DOHH2 (cell line): ENCODE results near the gene XRCC3.

ENCODE experiments used
- H3F3A ChIP-seq: fragments of 200-600 bp; sonication (generic), shearing (Covaris generic); 2 replicates; pipeline ENCODE4 v1.6.0; 2016; ENCODE audit warnings: antibody characterized with exemption, mild to moderate bottlenecking; ENCODE audit not compliant: control insufficient read depth, insufficient read depth
- H3K27ac ChIP-seq: fragments of 200-600 bp; sonication (generic); 2 replicates; pipeline ENCODE4 v1.5.1; 2014; ENCODE audit warnings: low read depth, mild to moderate bottlenecking, low read length, moderate library complexity
- H3K27me3 ChIP-seq: fragments of 200-600 bp; sonication (generic); 2 replicates; pipeline ENCODE4 v1.6.1; 2014; ENCODE audit warnings: mild to moderate bottlenecking, low read length, mixed read lengths; ENCODE audit not compliant: control insufficient read depth
- H3K36me3 ChIP-seq: fragments of 200-600 bp; sonication (generic); 2 replicates; pipeline ENCODE4 v1.6.1; 2014; ENCODE audit warnings: mild to moderate bottlenecking, low read length, moderate library complexity, mixed read lengths; ENCODE audit not compliant: control insufficient read depth
- H3K4me1 ChIP-seq: fragments of 200-600 bp; sonication (generic); 2 replicates; pipeline ENCODE4 v1.6.1; 2014; ENCODE audit warnings: mild to moderate bottlenecking, low read length, mixed read lengths; ENCODE audit not compliant: control insufficient read depth
- H3K4me2 ChIP-seq: fragments of 200-600 bp; sonication (generic); 2 replicates; pipeline ENCODE4 v1.6.0; 2014; ENCODE audit warnings: mild to moderate bottlenecking, low read length, moderate library complexity
- H3K4me3 ChIP-seq: fragments of 200-600 bp; sonication (generic); 2 replicates; pipeline ENCODE4 v1.5.1; 2014; ENCODE audit warnings: mild to moderate bottlenecking, low read length, mixed read lengths
- H3K79me2 ChIP-seq: fragments of 200-600 bp; sonication (generic); 2 replicates; pipeline ENCODE4 v1.6.1; 2014; ENCODE audit warnings: mild to moderate bottlenecking, low read length, mixed read lengths; ENCODE audit not compliant: control insufficient read depth
- H3K9me2 ChIP-seq: fragments of 200-600 bp; sonication (generic); replicated peaks from 2 replicates; pipeline ENCODE4 v1.6.1; 2014; ENCODE audit warnings: mild to moderate bottlenecking, low read length, mixed read lengths; ENCODE audit not compliant: control insufficient read depth
- H3K9me3 ChIP-seq: fragments of 200-600 bp; sonication (generic); 2 replicates; pipeline ENCODE4 v1.6.1; 2014; ENCODE audit warnings: antibody characterized with exemption, low read length, mixed read lengths; ENCODE audit not compliant: control insufficient read depth, insufficient read depth
- H4K20me1 ChIP-seq: fragments of 200-600 bp; sonication (generic); 2 replicates; pipeline ENCODE4 v1.6.0; 2014; ENCODE audit warnings: low read depth, mild to moderate bottlenecking, antibody characterized with exemption, low read length, moderate library complexity; ENCODE audit not compliant: control insufficient read depth, insufficient read depth
- CTCF ChIP-seq: fragments of 200-600 bp; sonication (generic); IDR thresholded peaks from one replicate; pipeline ENCODE4 v1.5.1; 2014; ENCODE audit warnings: antibody characterized with exemption, mild to moderate bottlenecking, low read depth, low read length; ENCODE audit not compliant: poor library complexity, severe bottlenecking
- EZH2phosphoT487 ChIP-seq: fragments of 200-600 bp; sonication (generic); IDR thresholded peaks from 2 replicates; pipeline ENCODE4 v1.6.1; 2017; ENCODE audit warnings: borderline replicate concordance, mild to moderate bottlenecking, antibody characterized with exemption, low read length, moderate library complexity, mixed read lengths

XRCC3 gene

DNA sequence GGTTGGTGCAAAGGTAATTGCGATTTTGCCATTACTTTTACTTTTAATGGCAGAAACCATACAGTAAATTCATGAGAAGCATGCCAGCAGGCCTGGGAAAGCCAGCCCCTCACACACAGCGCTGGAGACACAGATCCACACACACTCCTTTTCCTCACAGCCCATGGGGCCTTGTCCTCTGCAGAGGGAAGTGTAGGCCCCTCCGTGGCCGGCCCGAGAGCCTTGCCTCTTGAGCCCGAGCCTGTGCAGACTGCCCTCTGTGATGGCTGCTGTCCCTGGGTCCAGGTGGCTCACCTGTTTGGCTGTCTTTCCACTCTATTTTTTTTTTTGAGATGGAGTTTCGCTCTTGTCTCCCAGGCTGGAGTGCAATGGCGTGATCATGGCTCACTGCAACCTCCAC is 39.3 kb downstream of the XRCC3 start:
- H3K36me3 ChIP-seq: peaks cover 88% of the 10 kb centered on the region
- H3F3A ChIP-seq: peaks cover 12% of the 10 kb centered on the region
- H3K9me3 ChIP-seq: no peaks in the 10 kb centered on the region
- no peak overlapping the region for H3K4me2 ChIP-seq
- peaks cover 10% of the 10 kb centered on the region for H3K79me2 ChIP-seq
- H3K4me1 ChIP-seq: peaks cover 18% of the 10 kb centered on the region
- TF ChIP-seq CTCF (no peak), EZH2phosphoT487 (no peak)
- no peak overlapping the region for H3K4me3 ChIP-seq
- no peaks in the 10 kb centered on the region for H3K9me2 ChIP-seq
- no peaks in the 10 kb centered on the region for H4K20me1 ChIP-seq
- H3K27me3 ChIP-seq: no peaks in the 10 kb centered on the region
- H3K27ac ChIP-seq: no peak overlapping the region

GRCh38 chr14:103671911-103672310 is 43.3 kb downstream of the XRCC3 start:
- Histone ChIP-seq H3K36me3 (peaks cover 81% of the 10 kb centered on the region), H3F3A (peaks cover 3% of the 10 kb centered on the region; the same call in 1 of the 2 replicates), H3K4me1 (no peaks in the 10 kb centered on the region), H3K27me3 (no peaks in the 10 kb centered on the region), H3K9me3 (no peaks in the 10 kb centered on the region), H4K20me1 (no peaks in the 10 kb centered on the region), H3K27ac (no peak overlapping the region), H3K9me2 (no peaks in the 10 kb centered on the region), H3K79me2 (0 out of 2 replicates have a peak, but pooled peaks cover 3% of the 10 kb centered on the region), H3K4me2 (no peak overlapping the region), H3K4me3 (no peak overlapping the region)
- TF ChIP-seq EZH2phosphoT487 (no peak), CTCF (no peak)

- Histone ChIP-seq H3K9me2 (no peaks in the 10 kb centered on the region), H3K4me3 (no peak overlapping the region), H3K4me2 (no peak overlapping the region), H3K9me3 (no peaks in the 10 kb centered on the region), H3K4me1 (no peaks in the 10 kb centered on the region), H3F3A (no peaks in the 10 kb centered on the region; the same call in 1 of the 2 replicates), H3K27ac (no peak overlapping the region), H3K36me3 (peaks cover 68% of the 10 kb centered on the region), H3K27me3 (no peaks in the 10 kb centered on the region), H3K79me2 (0 out of 2 replicates have a peak, but pooled peaks cover 3% of the 10 kb centered on the region), H4K20me1 (no peaks in the 10 kb centered on the region)
- TF ChIP-seq EZH2phosphoT487 (no peak), CTCF (no peak)
These were observed 45.9 kb downstream of the XRCC3 start for GRCh38 chr14:103669370-103669769.
